EH (cell line): ENCODE measurements around the gene MINDY3.
"Not testable (repeated sequence)": the region's sequence is repeated elsewhere in the genome, so short reads cannot be mapped to it uniquely, and the experiment has no call there.

Experiments used
- DNase-seq: peaks from one replicate; pipeline ENCODE4 v3.0.0-alpha.2; 2015; ENCODE audit warnings: low read depth

The MINDY3 gene

GRCh38 chr10:15780353-15781135, 79.8 kb downstream of the MINDY3 start:
- DNase-seq: peak; percentile 19

GRCh38 chr10:15775513-15775912, 84.8 kb downstream of the MINDY3 start:
- DNase-seq: peak; percentile 93

- not testable (repeated sequence) for DNase-seq
Observed at GRCh38 chr10:15774534-15774933, 85.8 kb downstream of the MINDY3 start.

GRCh38 chr10:15764892-15765454, 95.3 kb downstream of the MINDY3 start:
- DNase-seq: no peak

- no peak for DNase-seq
Observed at GRCh38 chr10:15763006-15763405, 97.3 kb downstream of the MINDY3 start.

GRCh38 chr10:15762239-15762638, 98.1 kb downstream of the MINDY3 start:
- DNase-seq: not testable (repeated sequence)

GRCh38 chr10:15761224-15761623, 99.1 kb downstream of the MINDY3 start:
- not testable (repeated sequence) for DNase-seq

- DNase-seq: no peak
Observed at GRCh38 chr10:15760681-15761080, 99.6 kb downstream of the MINDY3 start.

- no peak for DNase-seq
Observed at GRCh38 chr10:15759265-15759664, 101.0 kb downstream of the MINDY3 start.

GRCh38 chr10:15758618-15759017, 101.7 kb downstream of the MINDY3 start:
- DNase-seq: no peak

- DNase-seq: no peak
Observed at GRCh38 chr10:15754937-15755336, 105.4 kb downstream of the MINDY3 start.

- DNase-seq: no peak
Observed at GRCh38 chr10:15751046-15751445, 109.3 kb downstream of the MINDY3 start.

- peak; percentile 34 for DNase-seq
Observed at GRCh38 chr10:15748126-15748525, 112.2 kb downstream of the MINDY3 start.

GRCh38 chr10:15747632-15748031, 112.7 kb downstream of the MINDY3 start:
- no peak for DNase-seq

- DNase-seq: peak; percentile 55
Observed at GRCh38 chr10:15745751-15746150, 114.6 kb downstream of the MINDY3 start.

GRCh38 chr10:15744217-15744865, 116.0 kb downstream of the MINDY3 start:
- peak; percentile 72 for DNase-seq

- DNase-seq: no peak
Observed at GRCh38 chr10:15743443-15743842, 116.9 kb downstream of the MINDY3 start.

- no peak for DNase-seq
Observed at GRCh38 chr10:15742836-15743235, 117.5 kb downstream of the MINDY3 start.

GRCh38 chr10:15742102-15742501, 118.2 kb downstream of the MINDY3 start:
- DNase-seq: no peak

GRCh38 chr10:15741581-15741980, 118.7 kb downstream of the MINDY3 start:
- DNase-seq: no peak

GRCh38 chr10:15740261-15740660, 120.0 kb downstream of the MINDY3 start:
- no peak for DNase-seq

GRCh38 chr10:15739254-15739970, 120.9 kb downstream of the MINDY3 start:
- no peak for DNase-seq
